H1 (cell line): ENCODE results near the gene KCNH4. TPM values are rescaled to one million over a fixed set of nuclear protein-coding genes. Genes with fewer than 3 reads are reported as not detected.

Experiments
- CHD2 ChIP-seq: IDR thresholded peaks from 2 replicates; pipeline ENCODE4 v1.6.1; 2012; ENCODE audit warnings: low read length, improper control_type of control experiment
- CTCF ChIP-seq, 3 experiments: IDR thresholded peaks; 1 replicate in 2 of 3; 2 replicates in 1 of 3; pipeline versions ENCODE4 v1.5.1 to v1.6.1; 2011; ENCODE audit warnings: low read length in 3 of 3, mild to moderate bottlenecking in 3 of 3, inconsistent platforms in 2 of 3, low read depth in 1 of 3, moderate library complexity in 1 of 3; ENCODE audit not compliant: insufficient read depth in 1 of 3; ENCODE audit errors: control extremely low read depth in 1 of 3
- SIRT6 ChIP-seq: IDR thresholded peaks from one replicate; pipeline ENCODE4 v1.7.1; 2012; ENCODE audit warnings: low read length, inconsistent platforms
- polyA plus RNA-seq, 7 experiments: library from polyadenylated mRNA; depleted of rRNA in 3 of 7; stranded (reverse) in 5 of 7; unstranded in 2 of 7; fragments of >200 nt in 5 of 7; fragments of 200-250 nt in 2 of 7; gene quantifications; 1 replicate in 5 of 7; 2 replicates in 1 of 7; 4 replicates in 1 of 7; pipeline versions ENCODE4 v1.2.1 to v1.2.3, GENCODE V29; 2011 to 2013; ENCODE audit warnings: missing spikeins in 2 of 7, mixed read lengths in 2 of 7
- total RNA-seq: library from RNA; stranded (reverse); fragmentation: NEBNext Ultra II Directional; extraction: Animal tissue kit (Norgen Biotek cat#: 25700); gene quantifications from 2 replicates; pipeline ENCODE4 v1.2.1, GENCODE V29; 2021

Gene KCNH4
- total and polyA plus RNA-seq, 2 of the 8 experiments (the other 6 are each of a cell fraction or from before 2014, with no cell fraction given): 0.44 to 0.47 TPM

- TF ChIP-seq CTCF (IDR thresholded peaks at IDR 0.05; ENCODE audit: control extremely low read depth in 1 of 3, insufficient read depth in 1 of 3, low read depth in 1 of 3, low read length in 3 of 3) (no peak), SIRT6 (no peak), CHD2 (no peak)
Observed at GRCh38 chr17:42203354-42203753, 22.4 kb upstream of the KCNH4 start (continued).
